ENCODE results near the gene CNTNAP4.

Gene CNTNAP4

GRCh38 chr16:76389126-76389525 is 111.9 kb downstream of the CNTNAP4 start:
- DNase-seq (ENCODE audit: low read depth, low spot score) = no peak
- ChIA-PET POLR2A (no interaction called here), CTCF (no interaction called here)
- no peak for TF ChIP-seq CTCF (IDR thresholded peaks at IDR 0.05; ENCODE audit: insufficient read depth, low read length, missing control alignments)
- no peak overlapping the region for H3K4me3 ChIP-seq (ENCODE audit: low read depth, low read length)

GRCh38 chr16:76390476-76390875 is 113.3 kb downstream of the CNTNAP4 start:
- ChIA-PET POLR2A (no interaction called here), CTCF (no interaction called here)
- no peak for TF ChIP-seq CTCF (IDR thresholded peaks at IDR 0.05; ENCODE audit: insufficient read depth, low read length, missing control alignments)

GRCh38 chr16:76396977-76397376 is 119.8 kb downstream of the CNTNAP4 start:
- TF ChIP-seq CTCF (IDR thresholded peaks at IDR 0.05; ENCODE audit: insufficient read depth, low read length, missing control alignments) = no peak
- no peak for DNase-seq (ENCODE audit: low read depth, low spot score)
- ChIA-PET POLR2A (no interaction called here), CTCF (no interaction called here)
- no peak overlapping the region for H3K4me3 ChIP-seq (ENCODE audit: low read depth, low read length)

More at GRCh38 chr16:76390476-76390875, 113.3 kb downstream of the CNTNAP4 start:
- no peak for DNase-seq (ENCODE audit: low read depth, low spot score)
- H3K4me3 ChIP-seq (ENCODE audit: low read depth, low read length) = no peak overlapping the region

- no peak for TF ChIP-seq CTCF (IDR thresholded peaks at IDR 0.05; ENCODE audit: insufficient read depth, low read length, missing control alignments)
- DNase-seq (ENCODE audit: low read depth, low spot score) = no peak
- POLR2A ChIA-PET = no interaction called here
These were observed 132.5 kb downstream of the CNTNAP4 start for GRCh38 chr16:76409706-76410105.

GRCh38 chr16:76421571-76421970 is 144.4 kb downstream of the CNTNAP4 start:
- no peak for TF ChIP-seq CTCF (IDR thresholded peaks at IDR 0.05; ENCODE audit: insufficient read depth, low read length, missing control alignments)
- ChIA-PET POLR2A (no interaction called here), CTCF (no interaction called here)
- no peak overlapping the region for H3K4me3 ChIP-seq (ENCODE audit: low read depth, low read length)
- DNase-seq (ENCODE audit: low read depth, low spot score) = no peak

More at GRCh38 chr16:76409706-76410105, 132.5 kb downstream of the CNTNAP4 start:
- CTCF ChIA-PET = no interaction called here
- no peak overlapping the region for H3K4me3 ChIP-seq (ENCODE audit: low read depth, low read length)

- CTCF ChIA-PET = no interaction called here
- no peak for TF ChIP-seq CTCF (IDR thresholded peaks at IDR 0.05; ENCODE audit: insufficient read depth, low read length, missing control alignments)
- DNase-seq (ENCODE audit: low read depth, low spot score) = no peak
- H3K4me3 ChIP-seq (ENCODE audit: low read depth, low read length) = no peak overlapping the region
- POLR2A ChIA-PET = no interaction called here
These were observed 151.7 kb downstream of the CNTNAP4 start for GRCh38 chr16:76428858-76429257.
